Measurements from ENCODE around the gene ARHGEF1. TPM values are rescaled to one million over a fixed set of nuclear protein-coding genes. Genes with fewer than 3 reads are reported as not detected.
A peak's percentile ranks its signal among the peaks of the same experiment; 100 is the strongest.

ARHGEF1 gene
- polyA plus RNA-seq, 1 donor (not counting 4 experiments of a cell fraction or from before 2014, with no cell fraction given): 30.5 TPM

DNA sequence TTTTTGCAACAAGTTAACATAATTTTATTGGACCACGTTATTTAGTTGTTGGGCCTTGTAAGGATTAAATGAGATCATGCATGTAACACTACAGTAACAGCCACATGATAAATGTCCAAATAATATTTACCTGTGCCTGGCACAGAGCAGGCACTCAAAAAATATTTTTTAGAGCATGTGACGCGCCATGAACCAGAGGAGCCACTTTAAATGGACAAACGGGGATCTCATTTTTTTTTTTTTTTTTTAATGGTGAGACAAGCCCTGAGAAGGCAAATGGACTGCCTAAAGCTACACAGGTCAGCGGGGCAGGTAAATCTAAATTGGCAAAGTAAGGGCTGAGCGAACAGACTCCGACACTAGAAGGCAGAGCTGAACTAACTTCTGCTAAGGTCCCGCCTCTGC is 23.8 kb upstream of the ARHGEF1 start:
- H3K4me3 ChIP-seq (ENCODE audit: control insufficient read depth in 2 of 3, extremely low read depth in 1 of 3, insufficient read depth in 2 of 3, low read depth in 1 of 3, low read length in 3 of 3): peak overlapping the region; percentile 29 to 99 (median 36)
- peak overlapping the region; percentile 74 for H3K4me2 ChIP-seq (ENCODE audit: control insufficient read depth, extremely low read depth, insufficient read depth, low read depth, low read length)
- TF ChIP-seq, protein P1, sequence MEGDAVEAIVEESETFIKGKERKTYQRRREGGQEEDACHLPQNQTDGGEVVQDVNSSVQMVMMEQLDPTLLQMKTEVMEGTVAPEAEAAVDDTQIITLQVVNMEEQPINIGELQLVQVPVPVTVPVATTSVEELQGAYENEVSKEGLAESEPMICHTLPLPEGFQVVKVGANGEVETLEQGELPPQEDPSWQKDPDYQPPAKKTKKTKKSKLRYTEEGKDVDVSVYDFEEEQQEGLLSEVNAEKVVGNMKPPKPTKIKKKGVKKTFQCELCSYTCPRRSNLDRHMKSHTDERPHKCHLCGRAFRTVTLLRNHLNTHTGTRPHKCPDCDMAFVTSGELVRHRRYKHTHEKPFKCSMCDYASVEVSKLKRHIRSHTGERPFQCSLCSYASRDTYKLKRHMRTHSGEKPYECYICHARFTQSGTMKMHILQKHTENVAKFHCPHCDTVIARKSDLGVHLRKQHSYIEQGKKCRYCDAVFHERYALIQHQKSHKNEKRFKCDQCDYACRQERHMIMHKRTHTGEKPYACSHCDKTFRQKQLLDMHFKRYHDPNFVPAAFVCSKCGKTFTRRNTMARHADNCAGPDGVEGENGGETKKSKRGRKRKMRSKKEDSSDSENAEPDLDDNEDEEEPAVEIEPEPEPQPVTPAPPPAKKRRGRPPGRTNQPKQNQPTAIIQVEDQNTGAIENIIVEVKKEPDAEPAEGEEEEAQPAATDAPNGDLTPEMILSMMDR (optimal IDR thresholded peaks at IDR 0.05 in 1 of 3, IDR thresholded peaks at IDR 0.05 in 1 of 3, conservative IDR thresholded peaks at IDR 0.05 in 1 of 3; ENCODE audit: extremely low read depth in 1 of 3, insufficient read depth in 2 of 3, low read length in 3 of 3): peak in 1 of 3 experiments; percentile 40
- no peak for TF ChIP-seq EZH2 (IDR thresholded peaks at IDR 0.05; ENCODE audit: low read length)
- no peak for DNase-seq (ENCODE audit: low read depth, low spot score)
- peaks cover 2% of the 10 kb centered on the region for H3K9me1 ChIP-seq (ENCODE audit: control insufficient read depth, extremely low read depth, insufficient read depth, low read length)
- peaks cover 41% of the 10 kb centered on the region for H3K79me2 ChIP-seq (ENCODE audit: control insufficient read depth, insufficient read depth, low read length)
- peaks cover 25 to 35% of the 10 kb centered on the region in 2 experiments for H3K36me3 ChIP-seq (ENCODE audit: control insufficient read depth in 2 of 2, extremely low read depth in 1 of 2, insufficient read depth in 2 of 2, low read length in 2 of 2)
- no peak for FAIRE-seq
- H3K27ac ChIP-seq (ENCODE audit: control insufficient read depth, insufficient read depth, low read length): peak overlapping the region; percentile 94
- dilution Hi-C loops (cut with MboI; ENCODE audit: extremely low pct_ligation_motif_present, low sequenced_read_pairs): no loop called here
- no peaks in the 10 kb centered on the region for H3K9me3 ChIP-seq (ENCODE audit: control insufficient read depth, low read depth, low read length)
- H4K20me1 ChIP-seq (ENCODE audit: control insufficient read depth, extremely low read depth, insufficient read depth, low read length): peaks cover 20% of the 10 kb centered on the region
- peaks cover 28% of the 10 kb centered on the region for H3K4me1 ChIP-seq (ENCODE audit: control insufficient read depth, extremely low read depth, insufficient read depth, low read length)
- H2AFZ ChIP-seq (ENCODE audit: control insufficient read depth, low read length): peak overlapping the region; percentile 41
- H3K27me3 ChIP-seq (ENCODE audit: control insufficient read depth, extremely low read depth, insufficient read depth, low read length): peaks cover 4% of the 10 kb centered on the region
- peak overlapping the region; percentile 99 for H3K9ac ChIP-seq (ENCODE audit: control insufficient read depth, extremely low read depth, insufficient read depth, low read length)

DNA sequence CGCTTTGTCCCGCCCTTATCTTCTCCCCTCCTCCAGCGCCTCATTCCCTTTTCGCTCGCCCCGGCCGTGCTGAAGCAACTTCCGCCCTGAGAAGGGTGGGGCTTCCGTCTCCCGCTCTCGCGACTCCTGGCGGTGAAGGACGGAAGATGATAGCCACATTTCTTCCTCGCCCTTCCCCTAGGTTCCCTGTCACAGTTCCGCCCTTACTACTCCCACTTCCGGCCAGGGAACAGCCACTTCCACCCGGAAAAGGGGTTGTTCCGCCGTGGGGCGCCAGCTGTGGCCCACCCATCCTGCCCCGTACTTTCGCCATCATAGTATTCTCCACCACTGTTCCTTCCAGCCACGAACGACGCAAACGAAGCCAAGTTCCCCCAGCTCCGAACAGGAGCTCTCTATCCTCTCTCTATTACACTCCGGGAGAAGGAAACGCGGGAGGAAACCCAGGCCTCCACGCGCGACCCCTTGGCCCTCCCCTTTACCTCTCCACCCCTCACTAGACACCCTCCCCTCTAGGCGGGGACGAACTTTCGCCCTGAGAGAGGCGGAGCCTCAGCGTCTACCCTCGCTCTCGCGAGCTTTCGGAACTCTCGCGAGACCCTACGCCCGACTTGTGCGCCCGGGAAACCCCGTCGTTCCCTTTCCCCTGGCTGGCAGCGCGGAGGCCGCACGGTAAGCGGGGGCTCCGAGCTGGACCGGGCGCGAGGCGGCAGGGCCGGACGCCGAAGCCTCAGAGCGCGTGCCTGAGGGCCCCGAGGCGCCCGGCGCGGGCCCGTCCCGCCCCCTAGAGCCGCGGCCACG is 23.2 kb upstream of the ARHGEF1 start, which contains the start of gene RPS19:
RPS19 (plus strand) TSS at position 638 of the 801 bp plus-strand sequence. CDS start 520 bp downstream, outside the sequence.
- no peaks in the 10 kb centered on the region for H3K27me3 ChIP-seq (ENCODE audit: control insufficient read depth, extremely low read depth, insufficient read depth, low read length)
- peaks cover 47% of the 10 kb centered on the region for H3K79me2 ChIP-seq (ENCODE audit: control insufficient read depth, insufficient read depth, low read length)
- FAIRE-seq (peak; percentile 77), DNase-seq (ENCODE audit: low read depth, low spot score) (peak; percentile 93)
- peak within 1 kb of the TSS; percentile 94 for H3K27ac ChIP-seq (ENCODE audit: control insufficient read depth, insufficient read depth, low read length)
- H3K9me3 ChIP-seq (ENCODE audit: control insufficient read depth, low read depth, low read length): no peaks in the 10 kb centered on the region
- TF ChIP-seq, protein P1 (optimal IDR thresholded peaks at IDR 0.05 in 1 of 3, IDR thresholded peaks at IDR 0.05 in 1 of 3, conservative IDR thresholded peaks at IDR 0.05 in 1 of 3; ENCODE audit: extremely low read depth in 1 of 3, insufficient read depth in 2 of 3, low read length in 3 of 3): peak in 1 of 3 experiments; percentile 60
- TF ChIP-seq EZH2 (IDR thresholded peaks at IDR 0.05; ENCODE audit: low read length): no peak
- peak within 1 kb of the TSS; percentile 99 for H3K9ac ChIP-seq (ENCODE audit: control insufficient read depth, extremely low read depth, insufficient read depth, low read length)
- peak within 1 kb of the TSS; percentile 100 for H3K4me2 ChIP-seq (ENCODE audit: control insufficient read depth, extremely low read depth, insufficient read depth, low read depth, low read length)
- H3K36me3 ChIP-seq (ENCODE audit: control insufficient read depth in 2 of 2, extremely low read depth in 1 of 2, insufficient read depth in 2 of 2, low read length in 2 of 2): peaks cover 30 to 41% of the 10 kb centered on the region in 2 experiments
- peaks cover 2% of the 10 kb centered on the region for H3K9me1 ChIP-seq (ENCODE audit: control insufficient read depth, extremely low read depth, insufficient read depth, low read length)
- H4K20me1 ChIP-seq (ENCODE audit: control insufficient read depth, extremely low read depth, insufficient read depth, low read length): peaks cover 25% of the 10 kb centered on the region
- dilution Hi-C loops (cut with MboI; ENCODE audit: extremely low pct_ligation_motif_present, low sequenced_read_pairs): no loop called here
- H3K4me1 ChIP-seq (ENCODE audit: control insufficient read depth, extremely low read depth, insufficient read depth, low read length): peaks cover 28% of the 10 kb centered on the region
- peak within 1 kb of the TSS; percentile 93 to 99 (median 97) for H3K4me3 ChIP-seq (ENCODE audit: control insufficient read depth in 2 of 3, extremely low read depth in 1 of 3, insufficient read depth in 2 of 3, low read depth in 1 of 3, low read length in 3 of 3)
- H2AFZ ChIP-seq (ENCODE audit: control insufficient read depth, low read length): peak within 1 kb of the TSS; percentile 93
